ENCODE data around the gene ENOX2.

ENOX2 gene

DNA sequence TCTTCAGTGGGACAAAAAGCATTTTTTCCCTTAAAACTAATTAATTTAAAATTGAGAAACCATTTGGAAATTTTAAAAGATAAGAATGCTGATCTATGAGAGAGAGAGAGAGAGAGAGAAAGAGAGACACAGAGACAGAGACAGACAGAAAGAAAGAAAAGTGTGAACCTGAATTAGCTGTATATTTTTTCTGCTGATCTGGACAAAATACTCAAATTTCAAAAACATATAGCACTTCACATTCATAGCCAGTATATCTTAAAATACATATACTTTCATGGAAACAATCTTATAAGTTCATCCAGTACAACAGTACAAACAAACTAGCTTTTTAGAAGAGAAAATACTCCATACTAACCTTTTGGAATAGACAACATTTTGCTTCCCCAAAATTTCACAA lies 18.4 kb downstream of the ENOX2 start:
- Histone ChIP-seq H3K27me3 (no peaks in the 10 kb centered on the region), H3K4me3 (ENCODE audit: low read depth, low read length) (no peak overlapping the region), H3K9me3 (no peaks in the 10 kb centered on the region), H3K4me1 (no peaks in the 10 kb centered on the region), H3K36me3 (no peaks in the 10 kb centered on the region)
- TF ChIP-seq CTCF (IDR thresholded peaks at IDR 0.05; ENCODE audit: low read depth, low read length), result no peak
- DNase-seq, result no peak

GRCh38 chrX:130879869-130880268 lies 23.1 kb downstream of the ENOX2 start:
- no peak for TF ChIP-seq CTCF (IDR thresholded peaks at IDR 0.05; ENCODE audit: low read depth, low read length)
- DNase-seq, result no peak
- Histone ChIP-seq H3K4me1 (no peaks in the 10 kb centered on the region), H3K9me3 (no peaks in the 10 kb centered on the region), H3K4me3 (ENCODE audit: low read depth, low read length) (no peak overlapping the region), H3K36me3 (no peaks in the 10 kb centered on the region), H3K27me3 (no peaks in the 10 kb centered on the region)

GRCh38 chrX:130878350-130879341 lies 24.4 kb downstream of the ENOX2 start:
- Histone ChIP-seq H3K27me3 (no peaks in the 10 kb centered on the region), H3K4me1 (no peaks in the 10 kb centered on the region), H3K4me3 (ENCODE audit: low read depth, low read length) (no peak overlapping the region), H3K36me3 (no peaks in the 10 kb centered on the region), H3K9me3 (no peaks in the 10 kb centered on the region)
- no peak for DNase-seq
- TF ChIP-seq CTCF (IDR thresholded peaks at IDR 0.05; ENCODE audit: low read depth, low read length), result no peak

DNA sequence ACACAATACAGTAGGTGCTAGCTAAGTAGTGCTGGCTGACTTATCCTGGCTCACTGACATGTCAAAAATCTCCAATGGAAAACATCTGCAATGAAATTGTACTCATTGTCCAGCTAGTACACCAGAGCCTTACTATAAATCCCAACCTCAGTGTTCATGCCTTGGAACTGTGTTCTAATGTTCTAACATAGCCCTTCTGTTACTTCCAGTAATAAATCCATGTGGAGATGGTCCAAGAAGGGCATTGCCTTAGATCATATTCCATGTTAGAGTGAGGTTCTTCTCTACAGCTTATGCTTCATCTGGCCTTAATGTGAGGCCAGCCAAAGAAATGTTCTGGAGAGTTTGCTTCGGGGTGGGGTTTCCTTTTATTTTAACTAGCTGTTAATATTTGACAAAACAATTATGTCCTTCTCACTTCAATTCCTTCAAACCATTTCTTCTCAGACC lies 25.1 kb downstream of the ENOX2 start:
- H3K27me3 ChIP-seq, result no peaks in the 10 kb centered on the region
- DNase-seq, result no peak
- no peaks in the 10 kb centered on the region for H3K9me3 ChIP-seq
- no peaks in the 10 kb centered on the region for H3K4me1 ChIP-seq
- no peaks in the 10 kb centered on the region for H3K36me3 ChIP-seq
- no peak overlapping the region for H3K4me3 ChIP-seq (ENCODE audit: low read depth, low read length)
- no peak for TF ChIP-seq CTCF (IDR thresholded peaks at IDR 0.05; ENCODE audit: low read depth, low read length)

GRCh38 chrX:130876226-130876625 lies 26.8 kb downstream of the ENOX2 start:
- no peak for DNase-seq
- Histone ChIP-seq H3K4me1 (no peaks in the 10 kb centered on the region), H3K36me3 (no peaks in the 10 kb centered on the region), H3K27me3 (no peaks in the 10 kb centered on the region), H3K4me3 (ENCODE audit: low read depth, low read length) (no peak overlapping the region), H3K9me3 (no peaks in the 10 kb centered on the region)
- TF ChIP-seq CTCF (IDR thresholded peaks at IDR 0.05; ENCODE audit: low read depth, low read length), result no peak

DNA sequence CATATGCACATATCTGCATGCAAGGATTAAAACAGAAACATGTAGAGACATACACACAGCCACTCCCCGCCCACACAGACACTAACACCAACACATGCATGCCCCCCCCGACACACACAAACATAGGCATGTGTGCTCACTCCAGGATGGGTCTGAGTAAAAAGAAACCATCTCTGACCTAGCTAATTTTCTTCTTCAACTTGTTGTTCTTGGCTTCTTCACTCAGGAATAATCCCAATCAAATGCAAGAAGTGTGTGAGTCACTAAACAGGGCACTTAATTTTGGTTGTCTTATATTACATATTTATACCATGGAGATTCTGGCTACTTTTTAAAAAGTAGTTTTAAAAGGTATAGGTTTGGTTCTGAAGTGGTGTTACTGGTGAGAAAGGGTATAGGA lies 28.3 kb downstream of the ENOX2 start:
- DNase-seq, result no peak
- Histone ChIP-seq H3K27me3 (no peaks in the 10 kb centered on the region), H3K4me3 (ENCODE audit: low read depth, low read length) (no peak overlapping the region), H3K36me3 (no peaks in the 10 kb centered on the region), H3K9me3 (no peaks in the 10 kb centered on the region), H3K4me1 (no peaks in the 10 kb centered on the region)
- TF ChIP-seq CTCF (IDR thresholded peaks at IDR 0.05; ENCODE audit: low read depth, low read length), result no peak

All from BE2C (cell line).